ENCODE data around the gene KRTAP5-6. TPM values are rescaled to one million over a fixed set of nuclear protein-coding genes. Genes with fewer than 3 reads are reported as not detected.

The KRTAP5-6 gene
- polyA plus RNA-seq, 1 donor (not counting 4 experiments of a cell fraction or from before 2014, with no cell fraction given) = not detected

GRCh38 chr11:1735271-1735670 is 38.3 kb downstream of the KRTAP5-6 start:
- Histone ChIP-seq H3K79me2 (ENCODE audit: control insufficient read depth, insufficient read depth, low read length) (no peaks in the 10 kb centered on the region), H2AFZ (ENCODE audit: control insufficient read depth, low read length) (no peak overlapping the region), H3K9me1 (ENCODE audit: control insufficient read depth, extremely low read depth, insufficient read depth, low read length) (no peaks in the 10 kb centered on the region), H3K27me3 (ENCODE audit: control insufficient read depth, extremely low read depth, insufficient read depth, low read length) (peaks cover 49% of the 10 kb centered on the region), H3K9ac (ENCODE audit: control insufficient read depth, extremely low read depth, insufficient read depth, low read length) (no peak overlapping the region), H3K4me1 (ENCODE audit: control insufficient read depth, extremely low read depth, insufficient read depth, low read length) (no peaks in the 10 kb centered on the region), H3K4me3 (ENCODE audit: control insufficient read depth in 2 of 3, extremely low read depth in 1 of 3, insufficient read depth in 2 of 3, low read depth in 1 of 3, low read length in 3 of 3) (no peak overlapping the region), H3K27ac (ENCODE audit: control insufficient read depth, insufficient read depth, low read length) (no peak overlapping the region), H4K20me1 (ENCODE audit: control insufficient read depth, extremely low read depth, insufficient read depth, low read length) (no peaks in the 10 kb centered on the region), H3K36me3 (ENCODE audit: control insufficient read depth in 2 of 2, extremely low read depth in 1 of 2, insufficient read depth in 2 of 2, low read length in 2 of 2) (no peaks in the 10 kb centered on the region), H3K4me2 (ENCODE audit: control insufficient read depth, extremely low read depth, insufficient read depth, low read depth, low read length) (no peak overlapping the region), H3K9me3 (ENCODE audit: control insufficient read depth, low read depth, low read length) (peaks cover 8% of the 10 kb centered on the region)
- DNase-seq (ENCODE audit: low read depth, low spot score) (no peak), FAIRE-seq (no peak)
- dilution Hi-C loops (cut with MboI; ENCODE audit: extremely low pct_ligation_motif_present, low sequenced_read_pairs) = no loop called here
- TF ChIP-seq, protein P1, sequence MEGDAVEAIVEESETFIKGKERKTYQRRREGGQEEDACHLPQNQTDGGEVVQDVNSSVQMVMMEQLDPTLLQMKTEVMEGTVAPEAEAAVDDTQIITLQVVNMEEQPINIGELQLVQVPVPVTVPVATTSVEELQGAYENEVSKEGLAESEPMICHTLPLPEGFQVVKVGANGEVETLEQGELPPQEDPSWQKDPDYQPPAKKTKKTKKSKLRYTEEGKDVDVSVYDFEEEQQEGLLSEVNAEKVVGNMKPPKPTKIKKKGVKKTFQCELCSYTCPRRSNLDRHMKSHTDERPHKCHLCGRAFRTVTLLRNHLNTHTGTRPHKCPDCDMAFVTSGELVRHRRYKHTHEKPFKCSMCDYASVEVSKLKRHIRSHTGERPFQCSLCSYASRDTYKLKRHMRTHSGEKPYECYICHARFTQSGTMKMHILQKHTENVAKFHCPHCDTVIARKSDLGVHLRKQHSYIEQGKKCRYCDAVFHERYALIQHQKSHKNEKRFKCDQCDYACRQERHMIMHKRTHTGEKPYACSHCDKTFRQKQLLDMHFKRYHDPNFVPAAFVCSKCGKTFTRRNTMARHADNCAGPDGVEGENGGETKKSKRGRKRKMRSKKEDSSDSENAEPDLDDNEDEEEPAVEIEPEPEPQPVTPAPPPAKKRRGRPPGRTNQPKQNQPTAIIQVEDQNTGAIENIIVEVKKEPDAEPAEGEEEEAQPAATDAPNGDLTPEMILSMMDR (optimal IDR thresholded peaks at IDR 0.05 in 1 of 3, IDR thresholded peaks at IDR 0.05 in 1 of 3, conservative IDR thresholded peaks at IDR 0.05 in 1 of 3; ENCODE audit: extremely low read depth in 1 of 3, insufficient read depth in 2 of 3, low read length in 3 of 3) = no peak
- TF ChIP-seq EZH2 (IDR thresholded peaks at IDR 0.05; ENCODE audit: low read length) = no peak

DNA sequence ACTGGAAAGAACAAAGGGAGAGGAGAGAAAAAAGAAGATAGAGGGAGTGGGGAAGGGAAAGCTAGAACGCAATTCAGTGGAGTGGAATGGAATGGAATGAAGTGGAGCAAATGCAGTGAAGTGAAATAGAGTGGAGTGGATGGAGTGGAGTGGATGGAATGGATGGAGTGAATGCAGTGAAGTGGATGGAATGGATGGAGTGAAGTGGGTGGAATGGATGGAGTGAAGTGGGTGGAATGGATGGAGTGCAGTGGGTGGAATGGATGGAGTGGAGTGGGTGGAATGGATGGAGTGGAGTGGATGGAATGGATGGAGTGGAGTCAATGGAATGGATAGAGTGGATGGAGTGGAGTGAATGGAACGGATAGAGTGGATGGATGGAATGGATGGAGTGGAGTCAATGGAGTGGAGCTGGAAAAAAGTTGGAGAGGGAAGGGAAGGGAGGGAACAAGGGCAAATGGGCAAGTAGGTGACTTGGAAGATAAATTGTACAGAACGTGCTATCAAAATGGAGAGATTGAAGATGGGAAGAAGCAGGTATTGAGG is 39.5 kb downstream of the KRTAP5-6 start:
- Histone ChIP-seq H3K9ac (ENCODE audit: control insufficient read depth, extremely low read depth, insufficient read depth, low read length) (no peak overlapping the region), H4K20me1 (ENCODE audit: control insufficient read depth, extremely low read depth, insufficient read depth, low read length) (no peaks in the 10 kb centered on the region), H3K9me1 (ENCODE audit: control insufficient read depth, extremely low read depth, insufficient read depth, low read length) (no peaks in the 10 kb centered on the region), H3K36me3 (ENCODE audit: control insufficient read depth in 2 of 2, extremely low read depth in 1 of 2, insufficient read depth in 2 of 2, low read length in 2 of 2) (no peaks in the 10 kb centered on the region), H3K4me1 (ENCODE audit: control insufficient read depth, extremely low read depth, insufficient read depth, low read length) (no peaks in the 10 kb centered on the region), H3K9me3 (ENCODE audit: control insufficient read depth, low read depth, low read length) (peaks cover 8% of the 10 kb centered on the region), H3K4me3 (ENCODE audit: control insufficient read depth in 2 of 3, extremely low read depth in 1 of 3, insufficient read depth in 2 of 3, low read depth in 1 of 3, low read length in 3 of 3) (no peak overlapping the region), H3K4me2 (ENCODE audit: control insufficient read depth, extremely low read depth, insufficient read depth, low read depth, low read length) (no peak overlapping the region), H3K27me3 (ENCODE audit: control insufficient read depth, extremely low read depth, insufficient read depth, low read length) (peaks cover 56% of the 10 kb centered on the region), H3K79me2 (ENCODE audit: control insufficient read depth, insufficient read depth, low read length) (no peaks in the 10 kb centered on the region), H2AFZ (ENCODE audit: control insufficient read depth, low read length) (no peak overlapping the region), H3K27ac (ENCODE audit: control insufficient read depth, insufficient read depth, low read length) (no peak overlapping the region)
- no peak for TF ChIP-seq EZH2 (IDR thresholded peaks at IDR 0.05; ENCODE audit: low read length)
- TF ChIP-seq, protein P1 (optimal IDR thresholded peaks at IDR 0.05 in 1 of 3, IDR thresholded peaks at IDR 0.05 in 1 of 3, conservative IDR thresholded peaks at IDR 0.05 in 1 of 3; ENCODE audit: extremely low read depth in 1 of 3, insufficient read depth in 2 of 3, low read length in 3 of 3) = no peak
- DNase-seq (ENCODE audit: low read depth, low spot score) (no peak), FAIRE-seq (no peak)
- dilution Hi-C loops (cut with MboI; ENCODE audit: extremely low pct_ligation_motif_present, low sequenced_read_pairs) = no loop called here
